Measurements from ENCODE around the gene RNF39.
A peak's percentile ranks its signal among the peaks of the same experiment; 100 is the strongest.

The RNF39 gene

DNA sequence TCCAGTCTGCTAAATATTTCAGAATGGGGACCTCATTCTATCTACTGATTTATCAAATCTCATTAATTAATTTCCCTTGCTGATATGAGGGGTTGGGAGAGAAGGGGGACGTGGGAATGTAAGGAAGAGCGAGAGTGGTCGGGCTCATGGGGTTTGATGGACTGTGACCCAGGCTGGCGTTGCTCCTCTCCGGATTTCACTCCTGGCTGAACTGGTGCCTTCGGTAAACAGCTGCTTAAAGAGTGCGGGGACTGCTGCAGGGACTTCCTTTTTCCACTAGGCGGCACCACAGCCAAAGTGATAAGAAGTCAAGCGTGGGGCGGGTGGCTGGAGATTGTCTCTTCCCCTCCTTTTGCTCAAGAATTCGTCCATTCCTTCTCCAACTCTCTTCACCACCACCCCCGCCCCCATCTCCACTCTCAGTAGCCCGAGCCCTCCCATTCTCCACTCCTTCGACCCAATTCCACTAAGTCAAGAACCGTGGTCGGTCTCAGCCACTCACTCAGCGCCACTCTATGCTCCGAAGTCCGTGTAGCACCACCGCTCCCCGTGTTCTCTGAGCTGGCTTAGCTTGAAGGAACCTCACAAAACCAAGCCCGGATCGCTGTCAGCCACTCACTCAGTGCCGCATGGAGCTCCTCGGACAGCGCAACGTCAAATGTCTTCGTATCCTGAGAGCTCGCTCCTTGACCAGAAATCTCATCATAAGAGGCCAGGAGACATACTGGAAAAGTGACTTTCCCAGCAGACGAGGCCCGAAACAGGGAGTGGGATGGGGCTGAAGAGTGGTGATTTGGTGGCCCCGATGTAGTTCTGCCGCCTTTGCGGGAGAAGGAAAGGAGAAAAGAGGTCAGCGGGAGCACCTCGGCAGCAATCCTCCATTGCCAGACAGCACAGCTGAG is 27.7 kb upstream of the RNF39 start:
- peaks cover 7% of the 10 kb centered on the region for H3K27me3 ChIP-seq (ENCODE audit: control insufficient read depth, insufficient read depth, low read length)
- no peaks in the 10 kb centered on the region for H3K36me3 ChIP-seq (ENCODE audit: control insufficient read depth, insufficient read depth, low read length)
- H3K9me3 ChIP-seq (ENCODE audit: control insufficient read depth, low read length) = no peaks in the 10 kb centered on the region
- peaks cover 42% of the 10 kb centered on the region for H3K4me1 ChIP-seq (ENCODE audit: control insufficient read depth, insufficient read depth, low read length)
- peak overlapping the region; percentile 55 for H3K9ac ChIP-seq (ENCODE audit: low read length)
- H3K4me3 ChIP-seq (ENCODE audit: low read length) = peak overlapping the region; percentile 73

DNA sequence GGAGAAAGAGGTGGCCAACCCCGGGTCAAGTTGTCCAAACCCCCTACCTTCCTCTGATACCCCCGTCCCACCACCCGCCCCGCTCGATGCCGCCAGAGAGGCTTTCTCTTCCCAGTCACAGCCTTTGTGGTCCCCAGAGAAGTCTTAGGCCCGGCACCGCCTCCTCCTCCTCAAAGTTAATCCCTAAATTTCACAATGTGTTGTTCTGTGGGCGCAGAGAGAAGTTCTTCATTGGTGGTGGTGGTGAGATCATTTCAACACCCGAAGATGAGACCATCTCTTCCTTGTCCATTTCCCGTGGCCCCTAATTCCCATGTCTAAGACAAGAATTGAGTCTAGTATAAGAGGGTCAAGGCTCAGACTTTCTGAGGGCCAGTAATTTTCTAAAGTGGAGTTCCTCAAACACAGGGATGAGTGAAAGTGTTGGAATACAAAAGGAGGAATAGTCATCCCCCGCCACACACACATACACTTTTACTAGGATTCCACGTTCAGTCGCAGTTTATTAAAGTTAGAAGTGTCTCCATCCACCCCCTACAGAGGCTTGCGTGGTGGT is 26.9 kb upstream of the RNF39 start:
- Histone ChIP-seq H3K36me3 (ENCODE audit: control insufficient read depth, insufficient read depth, low read length) (no peaks in the 10 kb centered on the region), H3K27me3 (ENCODE audit: control insufficient read depth, insufficient read depth, low read length) (peaks cover 7% of the 10 kb centered on the region), H3K9me3 (ENCODE audit: control insufficient read depth, low read length) (no peaks in the 10 kb centered on the region), H3K4me1 (ENCODE audit: control insufficient read depth, insufficient read depth, low read length) (peaks cover 50% of the 10 kb centered on the region), H3K9ac (ENCODE audit: low read length) (peak overlapping the region; percentile 55), H3K4me3 (ENCODE audit: low read length) (peak overlapping the region; percentile 73)

DNA sequence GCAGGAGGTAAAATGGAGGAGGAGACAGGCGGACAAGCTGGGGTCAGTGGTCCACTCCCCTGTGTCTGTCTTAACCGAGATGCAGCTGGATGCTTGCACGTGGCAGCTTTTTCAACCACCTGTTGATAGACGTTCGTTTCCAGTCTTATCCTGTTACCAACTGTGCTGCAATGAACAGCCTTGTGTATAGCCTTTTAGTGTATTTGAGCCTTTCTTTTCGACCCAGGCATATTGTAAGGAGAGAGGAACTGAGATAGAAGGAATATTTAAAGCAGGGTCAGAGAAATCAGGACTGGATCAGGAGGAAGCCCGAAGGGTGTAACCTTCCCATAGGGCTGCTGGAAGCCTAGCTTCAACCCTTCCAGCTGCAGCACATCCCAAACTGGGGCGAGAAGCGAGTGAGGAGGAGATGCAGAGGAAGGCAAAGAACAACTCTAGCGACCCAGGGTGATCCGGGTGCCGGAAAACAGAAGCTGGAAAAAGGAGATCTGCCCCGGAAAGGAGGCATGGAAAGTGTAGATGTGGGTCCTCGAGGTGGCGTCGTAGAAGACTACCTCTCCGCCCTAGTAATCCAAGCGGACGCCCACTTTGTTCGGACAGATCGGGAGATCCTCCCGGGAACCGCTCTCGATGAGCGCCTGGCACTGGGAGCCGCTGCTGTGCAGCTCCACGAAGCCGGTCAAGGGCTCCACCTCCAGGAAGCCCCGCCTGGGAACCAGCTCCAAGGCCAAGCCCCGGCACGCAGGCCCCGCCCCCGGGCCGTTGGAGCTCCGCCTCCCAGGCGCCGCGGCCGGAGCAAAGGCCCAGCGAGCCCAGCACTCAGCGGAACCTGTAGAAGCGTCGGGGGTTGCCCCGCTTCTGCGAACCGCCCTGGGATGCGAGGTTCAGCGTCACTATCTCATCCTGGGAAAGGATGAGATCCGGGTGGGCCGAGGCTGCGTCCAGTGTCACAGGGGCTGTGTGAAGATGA is 26.2 kb upstream of the RNF39 start:
- peak overlapping the region; percentile 61 for H3K9ac ChIP-seq (ENCODE audit: low read length)
- no peaks in the 10 kb centered on the region for H3K36me3 ChIP-seq (ENCODE audit: control insufficient read depth, insufficient read depth, low read length)
- H3K4me3 ChIP-seq (ENCODE audit: low read length) = peak overlapping the region; percentile 23
- peaks cover 7% of the 10 kb centered on the region for H3K27me3 ChIP-seq (ENCODE audit: control insufficient read depth, insufficient read depth, low read length)
- H3K4me1 ChIP-seq (ENCODE audit: control insufficient read depth, insufficient read depth, low read length) = peaks cover 57% of the 10 kb centered on the region
- H3K9me3 ChIP-seq (ENCODE audit: control insufficient read depth, low read length) = no peaks in the 10 kb centered on the region

DNA sequence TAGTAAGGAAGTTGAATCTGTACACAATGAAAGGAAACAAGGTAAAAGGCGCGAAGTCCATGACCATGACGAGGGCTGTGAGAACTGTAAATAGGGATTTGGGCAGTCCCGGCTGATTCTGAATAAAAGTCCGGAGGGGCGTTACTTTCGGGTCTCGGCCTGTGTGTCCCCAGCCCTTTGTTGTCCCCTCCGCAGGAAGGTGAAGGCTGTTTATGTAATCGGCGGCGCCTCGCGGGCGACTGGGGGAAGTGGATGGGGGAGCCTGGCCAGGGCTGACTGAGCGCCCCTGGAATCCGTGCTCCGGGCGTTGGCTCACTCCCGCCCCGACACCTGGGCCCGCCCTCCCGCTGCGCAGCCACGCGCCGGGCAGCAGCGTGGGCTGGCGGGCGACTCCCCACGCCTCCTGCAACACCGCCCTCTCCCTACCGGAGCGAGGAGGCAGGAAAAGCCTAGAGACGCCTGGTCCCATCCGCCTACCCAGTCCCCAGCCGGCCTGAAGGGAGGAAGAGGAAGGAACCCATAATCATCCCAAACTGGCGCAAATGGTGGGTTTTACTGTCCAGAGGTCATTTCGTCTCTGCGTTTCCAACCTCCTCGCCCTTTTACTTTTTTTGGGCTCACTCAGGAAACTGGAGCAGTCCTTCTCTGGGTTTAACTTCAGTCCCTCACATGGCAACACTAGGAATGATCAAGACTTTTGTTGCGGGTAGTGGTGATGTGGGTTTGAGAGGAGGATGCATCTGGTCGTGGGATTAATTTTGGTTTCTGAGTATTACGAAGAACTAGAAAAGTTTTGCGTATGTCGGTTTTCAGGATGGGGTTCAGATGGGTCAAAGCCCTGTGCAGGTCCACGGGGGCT is 25.2 kb upstream of the RNF39 start:
- Histone ChIP-seq H3K9me3 (ENCODE audit: control insufficient read depth, low read length) (no peaks in the 10 kb centered on the region), H3K36me3 (ENCODE audit: control insufficient read depth, insufficient read depth, low read length) (no peaks in the 10 kb centered on the region), H3K27me3 (ENCODE audit: control insufficient read depth, insufficient read depth, low read length) (peaks cover 7% of the 10 kb centered on the region), H3K9ac (ENCODE audit: low read length) (peak overlapping the region; percentile 66), H3K4me1 (ENCODE audit: control insufficient read depth, insufficient read depth, low read length) (peaks cover 66% of the 10 kb centered on the region), H3K4me3 (ENCODE audit: low read length) (peak overlapping the region; percentile 23)

DNA sequence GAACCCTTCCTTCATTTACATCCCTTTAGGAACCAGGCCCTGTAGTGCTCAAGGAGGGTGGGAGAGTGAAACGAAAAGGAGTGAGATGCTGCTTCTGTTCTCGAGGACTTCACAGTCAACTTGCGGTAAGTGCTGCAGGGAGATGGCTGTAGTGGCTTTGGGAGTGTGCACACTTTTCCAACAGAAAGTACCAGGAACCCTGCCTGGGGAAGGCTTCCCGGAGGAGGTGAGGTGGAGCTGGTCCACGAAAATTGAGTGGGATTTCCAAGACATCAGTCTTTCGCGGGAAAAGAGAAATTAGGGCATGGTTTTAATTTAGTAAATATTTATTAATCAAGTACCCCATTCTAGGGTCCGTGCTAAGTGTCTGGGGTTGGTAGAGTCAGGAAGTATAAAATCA is 24.6 kb upstream of the RNF39 start:
- peaks cover 7% of the 10 kb centered on the region for H3K27me3 ChIP-seq (ENCODE audit: control insufficient read depth, insufficient read depth, low read length)
- H3K9ac ChIP-seq (ENCODE audit: low read length) = peak overlapping the region; percentile 66
- no peaks in the 10 kb centered on the region for H3K36me3 ChIP-seq (ENCODE audit: control insufficient read depth, insufficient read depth, low read length)
- H3K4me3 ChIP-seq (ENCODE audit: low read length) = no peak overlapping the region
- peaks cover 72% of the 10 kb centered on the region for H3K4me1 ChIP-seq (ENCODE audit: control insufficient read depth, insufficient read depth, low read length)
- no peaks in the 10 kb centered on the region for H3K9me3 ChIP-seq (ENCODE audit: control insufficient read depth, low read length)

DNA sequence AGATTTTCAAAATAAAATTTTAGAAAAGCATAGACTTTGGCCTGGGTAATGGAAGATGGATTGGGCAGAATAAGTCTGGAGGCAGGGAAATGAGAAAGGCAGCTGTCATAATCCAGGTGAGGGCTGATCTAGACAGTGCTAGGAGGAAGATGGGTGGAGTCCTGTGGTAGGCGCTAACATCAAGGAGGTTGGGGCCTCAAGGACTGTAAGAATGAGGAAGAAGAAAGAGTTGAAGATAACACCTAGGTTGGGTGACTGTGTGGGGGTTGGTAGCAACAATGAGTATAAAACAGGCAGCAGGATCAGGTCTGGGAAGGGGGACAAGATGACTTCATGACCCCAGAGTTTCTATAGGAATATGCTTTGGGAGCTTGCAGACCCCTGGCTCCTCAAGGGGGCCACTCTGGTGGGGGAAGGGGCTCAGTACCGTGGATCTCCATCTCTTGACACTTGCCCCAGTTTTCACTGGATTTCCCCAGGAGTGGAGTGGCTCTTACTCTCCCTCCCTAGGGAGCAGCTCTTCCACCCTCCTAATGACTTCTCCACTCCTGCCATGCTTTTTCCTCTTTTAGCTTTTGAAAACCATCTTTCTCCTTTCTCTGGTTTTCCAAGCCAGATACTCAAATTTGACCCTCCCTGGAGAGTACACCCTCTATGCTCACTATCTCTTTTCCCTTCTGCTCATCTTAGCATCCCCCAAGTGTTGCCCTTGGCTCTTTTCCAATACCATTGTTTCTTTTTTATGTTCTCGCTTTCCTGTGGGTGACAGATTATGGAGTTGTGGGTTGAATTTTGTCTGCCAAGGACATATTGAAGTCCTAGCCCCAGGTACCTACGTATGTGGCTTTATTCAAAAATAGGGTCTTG is 22.6 kb upstream of the RNF39 start:
- no peak overlapping the region for H3K9ac ChIP-seq (ENCODE audit: low read length)
- H3K4me3 ChIP-seq (ENCODE audit: low read length) = no peak overlapping the region
- H3K36me3 ChIP-seq (ENCODE audit: control insufficient read depth, insufficient read depth, low read length) = no peaks in the 10 kb centered on the region
- H3K9me3 ChIP-seq (ENCODE audit: control insufficient read depth, low read length) = no peaks in the 10 kb centered on the region
- peaks cover 7% of the 10 kb centered on the region for H3K27me3 ChIP-seq (ENCODE audit: control insufficient read depth, insufficient read depth, low read length)
- H3K4me1 ChIP-seq (ENCODE audit: control insufficient read depth, insufficient read depth, low read length) = peaks cover 81% of the 10 kb centered on the region

DNA sequence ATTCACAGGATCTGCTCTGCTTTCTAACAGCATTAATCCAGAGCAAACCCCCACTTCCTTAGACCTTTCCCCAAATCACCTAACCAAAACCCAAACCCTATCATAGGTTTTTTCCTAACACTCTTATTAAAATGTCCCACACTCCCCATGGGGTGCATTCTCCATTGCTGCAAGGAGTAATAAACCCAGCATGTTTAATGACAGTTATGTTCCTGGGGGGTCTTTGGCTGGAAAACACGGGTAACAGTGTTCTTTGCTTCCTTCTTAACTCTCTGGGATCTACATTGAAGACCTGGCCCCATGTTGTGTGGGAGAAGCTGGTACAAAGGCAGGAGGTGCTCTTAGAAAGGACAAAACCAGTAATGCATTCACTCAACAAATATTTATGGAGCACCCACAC is 21.3 kb upstream of the RNF39 start:
- Histone ChIP-seq H3K27me3 (ENCODE audit: control insufficient read depth, insufficient read depth, low read length) (peaks cover 7% of the 10 kb centered on the region), H3K9me3 (ENCODE audit: control insufficient read depth, low read length) (no peaks in the 10 kb centered on the region), H3K4me3 (ENCODE audit: low read length) (no peak overlapping the region), H3K9ac (ENCODE audit: low read length) (no peak overlapping the region), H3K4me1 (ENCODE audit: control insufficient read depth, insufficient read depth, low read length) (peaks cover 78% of the 10 kb centered on the region), H3K36me3 (ENCODE audit: control insufficient read depth, insufficient read depth, low read length) (no peaks in the 10 kb centered on the region)

DNA sequence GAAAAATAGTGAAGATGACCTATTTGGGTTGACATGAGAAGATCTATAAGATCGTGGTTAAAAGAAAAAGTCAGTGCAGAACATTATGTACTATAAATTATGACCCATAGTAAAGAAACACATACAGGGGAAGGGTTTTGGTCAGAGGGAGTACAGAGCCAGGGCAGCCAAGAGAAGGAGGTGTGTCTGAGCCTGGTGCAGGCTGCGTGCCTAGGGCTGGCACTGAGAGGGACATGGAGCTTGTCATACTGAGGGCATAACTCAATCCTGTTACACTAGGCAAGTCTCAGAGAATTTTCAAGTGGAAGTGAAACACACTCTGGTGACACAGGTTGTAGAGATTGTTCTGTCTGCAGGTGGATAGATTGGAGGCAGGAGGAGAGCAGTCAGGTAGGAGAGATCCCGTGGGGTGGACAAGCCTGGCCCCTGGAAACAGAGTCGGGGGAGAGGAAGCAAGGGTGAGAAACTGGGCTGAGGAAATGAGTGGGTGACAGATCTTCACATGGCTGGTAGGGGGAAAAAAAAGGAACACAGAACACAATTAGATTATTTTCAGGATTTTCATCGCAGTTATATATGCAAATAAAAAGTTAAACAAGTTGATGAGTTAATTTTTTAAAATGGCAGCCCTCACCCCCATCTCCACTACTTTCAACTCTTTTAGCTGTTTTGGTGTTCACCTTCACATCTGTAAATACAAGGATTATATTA is 18.5 kb upstream of the RNF39 start:
- no peak overlapping the region for H3K4me3 ChIP-seq (ENCODE audit: low read length)
- H3K9ac ChIP-seq (ENCODE audit: low read length) = no peak overlapping the region
- H3K36me3 ChIP-seq (ENCODE audit: control insufficient read depth, insufficient read depth, low read length) = no peaks in the 10 kb centered on the region
- H3K4me1 ChIP-seq (ENCODE audit: control insufficient read depth, insufficient read depth, low read length) = peaks cover 72% of the 10 kb centered on the region
- no peaks in the 10 kb centered on the region for H3K27me3 ChIP-seq (ENCODE audit: control insufficient read depth, insufficient read depth, low read length)
- no peaks in the 10 kb centered on the region for H3K9me3 ChIP-seq (ENCODE audit: control insufficient read depth, low read length)

DNA sequence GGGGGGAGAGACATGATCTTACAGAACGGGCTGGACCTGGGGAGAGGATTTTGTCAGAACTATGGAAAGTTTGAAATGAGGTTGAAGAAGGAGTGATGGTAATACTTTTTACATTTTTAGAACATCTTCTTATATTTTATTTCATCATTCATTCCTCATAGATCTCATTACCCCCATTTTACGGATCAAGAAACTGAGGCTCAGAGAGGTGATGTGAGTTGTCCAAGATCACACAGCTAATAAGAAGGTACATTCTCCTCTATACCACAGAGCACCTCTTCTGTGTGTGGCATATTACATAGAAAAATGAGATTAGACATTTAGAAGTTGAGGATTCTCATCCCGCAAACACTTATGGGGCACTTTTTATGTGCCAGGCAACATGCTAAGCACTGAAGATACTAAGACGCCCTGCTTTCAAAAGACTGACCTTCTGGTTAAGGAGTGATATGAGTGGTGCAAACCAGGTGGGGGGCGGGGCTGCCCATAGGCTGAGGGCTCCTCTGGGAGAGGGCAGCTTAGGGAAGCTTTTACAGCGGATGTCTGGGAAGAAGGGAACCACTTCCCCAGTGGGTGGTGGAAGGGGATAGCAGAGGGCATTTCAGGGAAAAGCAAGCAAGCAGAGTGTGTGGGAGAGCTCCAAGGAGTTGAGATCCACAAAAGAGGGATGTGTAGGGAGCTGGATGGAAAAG is 17.4 kb upstream of the RNF39 start:
- Histone ChIP-seq H3K9ac (ENCODE audit: low read length) (no peak overlapping the region), H3K4me1 (ENCODE audit: control insufficient read depth, insufficient read depth, low read length) (peaks cover 64% of the 10 kb centered on the region), H3K36me3 (ENCODE audit: control insufficient read depth, insufficient read depth, low read length) (no peaks in the 10 kb centered on the region), H3K9me3 (ENCODE audit: control insufficient read depth, low read length) (no peaks in the 10 kb centered on the region), H3K27me3 (ENCODE audit: control insufficient read depth, insufficient read depth, low read length) (no peaks in the 10 kb centered on the region), H3K4me3 (ENCODE audit: low read length) (no peak overlapping the region)
